Esophagus squamous epithelium (tissue), 4 donors: ENCODE results near the gene CLCN1.

Experiments used
- POLR2A ChIP-seq, 4 donors: fragments of 450-650 bp; IDR thresholded peaks; one replicate each; pipeline ENCODE4 v1.6.1; 2017; ENCODE audit warnings: antibody characterized with exemption in 4 of 4, mild to moderate bottlenecking in 4 of 4, moderate library complexity in 3 of 4
- TF ChIP-seq, protein P1 (sequence below), 6 experiments: fragments of 450-650 bp in 4 of 6; fragments of 200-600 bp in 2 of 6; sonication (generic) in 2 of 6; IDR thresholded peaks; one replicate each; pipeline ENCODE4 v1.5.1; 2016 to 2019; ENCODE audit warnings: antibody characterized with exemption in 6 of 6, mild to moderate bottlenecking in 4 of 6, moderate library complexity in 4 of 6

DNA sequence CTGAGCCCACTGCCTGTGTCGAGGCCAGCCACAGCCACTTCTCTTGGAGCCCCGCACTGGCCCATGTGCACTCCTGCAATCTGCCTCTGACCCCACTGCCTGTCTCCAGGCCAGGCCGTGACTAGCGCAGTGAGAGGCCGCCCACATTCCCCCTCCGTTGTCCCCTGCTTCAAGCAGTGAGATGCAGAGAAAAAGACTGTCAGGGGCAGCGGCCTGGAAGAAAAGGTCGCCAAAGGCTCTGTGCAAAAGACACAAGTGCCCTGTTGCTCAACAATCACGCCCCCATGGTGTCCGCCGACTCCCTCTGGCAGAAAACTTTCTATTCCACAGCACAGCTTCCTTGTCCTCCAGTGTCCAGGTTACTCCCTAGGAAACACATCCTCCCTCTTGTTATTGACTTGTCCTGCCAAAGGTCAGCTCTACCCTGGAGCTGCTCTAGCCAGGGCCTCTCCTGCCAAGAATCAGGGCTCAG, 36.7 kb downstream of the CLCN1 start:
- TF ChIP-seq, protein P1, sequence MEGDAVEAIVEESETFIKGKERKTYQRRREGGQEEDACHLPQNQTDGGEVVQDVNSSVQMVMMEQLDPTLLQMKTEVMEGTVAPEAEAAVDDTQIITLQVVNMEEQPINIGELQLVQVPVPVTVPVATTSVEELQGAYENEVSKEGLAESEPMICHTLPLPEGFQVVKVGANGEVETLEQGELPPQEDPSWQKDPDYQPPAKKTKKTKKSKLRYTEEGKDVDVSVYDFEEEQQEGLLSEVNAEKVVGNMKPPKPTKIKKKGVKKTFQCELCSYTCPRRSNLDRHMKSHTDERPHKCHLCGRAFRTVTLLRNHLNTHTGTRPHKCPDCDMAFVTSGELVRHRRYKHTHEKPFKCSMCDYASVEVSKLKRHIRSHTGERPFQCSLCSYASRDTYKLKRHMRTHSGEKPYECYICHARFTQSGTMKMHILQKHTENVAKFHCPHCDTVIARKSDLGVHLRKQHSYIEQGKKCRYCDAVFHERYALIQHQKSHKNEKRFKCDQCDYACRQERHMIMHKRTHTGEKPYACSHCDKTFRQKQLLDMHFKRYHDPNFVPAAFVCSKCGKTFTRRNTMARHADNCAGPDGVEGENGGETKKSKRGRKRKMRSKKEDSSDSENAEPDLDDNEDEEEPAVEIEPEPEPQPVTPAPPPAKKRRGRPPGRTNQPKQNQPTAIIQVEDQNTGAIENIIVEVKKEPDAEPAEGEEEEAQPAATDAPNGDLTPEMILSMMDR (IDR thresholded peaks at IDR 0.05) = no peak
- no peak for TF ChIP-seq POLR2A (IDR thresholded peaks at IDR 0.05)
